HG03103 (cell line): ENCODE results near the gene E2F8.
A peak's percentile ranks its signal among the peaks of the same experiment; 100 is the strongest.

Experiments used
- ATAC-seq: cut with Tn5 transposase; IDR thresholded peaks from one replicate; pipeline ENCODE4 v1.9.1; 2021; ENCODE audit warnings: low read depth; ENCODE audit not compliant: unreplicated experiment

Gene E2F8

GRCh38 chr11:19252394-19253152 lies 11.8 kb upstream of the E2F8 start:
- ATAC-seq = no peak

- no peak for ATAC-seq
Measured at GRCh38 chr11:19251577-19251976, 10.8 kb upstream of the E2F8 start.

GRCh38 chr11:19246816-19247215 lies 6.1 kb upstream of the E2F8 start:
- ATAC-seq = no peak

GRCh38 chr11:19245351-19245750 lies 4.6 kb upstream of the E2F8 start:
- no peak for ATAC-seq

- no peak for ATAC-seq
Measured at GRCh38 chr11:19244621-19245020, 3.9 kb upstream of the E2F8 start.

- ATAC-seq = no peak
Measured at GRCh38 chr11:19244084-19244483, 3.3 kb upstream of the E2F8 start.

GRCh38 chr11:19243613-19244012 lies 2.9 kb upstream of the E2F8 start:
- ATAC-seq = no peak

- ATAC-seq = no peak
Measured at GRCh38 chr11:19243143-19243542, 2.4 kb upstream of the E2F8 start.

GRCh38 chr11:19242179-19242932 lies 1.6 kb upstream of the E2F8 start:
- no peak for ATAC-seq

GRCh38 chr11:19241260-19242178 lies 774 bp upstream of the E2F8 start:
- peak; percentile 28 for ATAC-seq

GRCh38 chr11:19239039-19239438 lies 1.7 kb downstream of the E2F8 start:
- no peak for ATAC-seq

- no peak for ATAC-seq
Measured at GRCh38 chr11:19237813-19238212, 2.9 kb downstream of the E2F8 start.

GRCh38 chr11:19237381-19237780 lies 3.4 kb downstream of the E2F8 start:
- no peak for ATAC-seq

GRCh38 chr11:19234231-19234817 lies 6.4 kb downstream of the E2F8 start:
- no peak for ATAC-seq

- ATAC-seq = no peak
Measured at GRCh38 chr11:19232910-19233503, 7.7 kb downstream of the E2F8 start.

GRCh38 chr11:19229671-19230070 lies 11.1 kb downstream of the E2F8 start:
- ATAC-seq = no peak

- ATAC-seq = no peak
Measured at GRCh38 chr11:19228968-19229367, 11.8 kb downstream of the E2F8 start.

- no peak for ATAC-seq
Measured at GRCh38 chr11:19226378-19227195, 14.2 kb downstream of the E2F8 start.

GRCh38 chr11:19225581-19225980 lies 15.2 kb downstream of the E2F8 start:
- ATAC-seq = no peak
